ENCODE results near the gene SLC13A4.

Gene SLC13A4

GRCh38 chr7:135706858-135707569 is 21.0 kb downstream of the SLC13A4 start:
- no peak overlapping the region for H3K4me3 ChIP-seq (replicated peaks; ENCODE audit: insufficient read depth, low read length)
- H3K27me3 ChIP-seq (ENCODE audit: insufficient read depth, poor library complexity, severe bottlenecking): no peaks in the 10 kb centered on the region
- no peak overlapping the region for H3K27ac ChIP-seq (replicated peaks)
- TF ChIP-seq REST (IDR thresholded peaks at IDR 0.05; ENCODE audit: insufficient replicate concordance, low read depth): no peak
- no peak for TF ChIP-seq GABPA (IDR thresholded peaks at IDR 0.05; ENCODE audit: low read depth)
- TF ChIP-seq SPI1 (IDR thresholded peaks at IDR 0.05; ENCODE audit: borderline replicate concordance, low read depth): no peak
- no peak for TF ChIP-seq POLR2AphosphoS5 (IDR thresholded peaks at IDR 0.05; ENCODE audit: low read depth)
- no peak for TF ChIP-seq CTCF (IDR thresholded peaks at IDR 0.05; ENCODE audit: insufficient read depth, low read length)
- no peak for DNase-seq (ENCODE audit: low read depth in 1 of 2, low spot score in 1 of 2)

- no peaks in the 10 kb centered on the region for H3K27me3 ChIP-seq (ENCODE audit: insufficient read depth, poor library complexity, severe bottlenecking)
- H3K27ac ChIP-seq (replicated peaks): no peak overlapping the region
- no peak for DNase-seq (ENCODE audit: low read depth in 1 of 2, low spot score in 1 of 2)
- TF ChIP-seq CTCF (IDR thresholded peaks at IDR 0.05; ENCODE audit: insufficient read depth, low read length): no peak
- no peak for TF ChIP-seq SPI1 (IDR thresholded peaks at IDR 0.05; ENCODE audit: borderline replicate concordance, low read depth)
- no peak for TF ChIP-seq POLR2AphosphoS5 (IDR thresholded peaks at IDR 0.05; ENCODE audit: low read depth)
- TF ChIP-seq GABPA (IDR thresholded peaks at IDR 0.05; ENCODE audit: low read depth): no peak
- no peak for TF ChIP-seq REST (IDR thresholded peaks at IDR 0.05; ENCODE audit: insufficient replicate concordance, low read depth)
- H3K4me3 ChIP-seq (replicated peaks; ENCODE audit: insufficient read depth, low read length): no peak overlapping the region
Measured at GRCh38 chr7:135706038-135706742, 21.8 kb downstream of the SLC13A4 start.

- H3K4me3 ChIP-seq (replicated peaks; ENCODE audit: insufficient read depth, low read length): no peak overlapping the region
- TF ChIP-seq POLR2AphosphoS5 (IDR thresholded peaks at IDR 0.05; ENCODE audit: low read depth) (no peak), CTCF (IDR thresholded peaks at IDR 0.05; ENCODE audit: insufficient read depth, low read length) (no peak), SPI1 (IDR thresholded peaks at IDR 0.05; ENCODE audit: borderline replicate concordance, low read depth) (no peak), GABPA (IDR thresholded peaks at IDR 0.05; ENCODE audit: low read depth) (no peak), REST (IDR thresholded peaks at IDR 0.05; ENCODE audit: insufficient replicate concordance, low read depth) (no peak)
- no peak for DNase-seq (ENCODE audit: low read depth in 1 of 2, low spot score in 1 of 2)
- H3K27me3 ChIP-seq (ENCODE audit: insufficient read depth, poor library complexity, severe bottlenecking): no peaks in the 10 kb centered on the region
- no peak overlapping the region for H3K27ac ChIP-seq (replicated peaks)
Measured at GRCh38 chr7:135704698-135705097, 23.3 kb downstream of the SLC13A4 start.

Data from HL-60 (cell line).